ENCODE data around the gene RPL21.

RPL21 gene

DNA sequence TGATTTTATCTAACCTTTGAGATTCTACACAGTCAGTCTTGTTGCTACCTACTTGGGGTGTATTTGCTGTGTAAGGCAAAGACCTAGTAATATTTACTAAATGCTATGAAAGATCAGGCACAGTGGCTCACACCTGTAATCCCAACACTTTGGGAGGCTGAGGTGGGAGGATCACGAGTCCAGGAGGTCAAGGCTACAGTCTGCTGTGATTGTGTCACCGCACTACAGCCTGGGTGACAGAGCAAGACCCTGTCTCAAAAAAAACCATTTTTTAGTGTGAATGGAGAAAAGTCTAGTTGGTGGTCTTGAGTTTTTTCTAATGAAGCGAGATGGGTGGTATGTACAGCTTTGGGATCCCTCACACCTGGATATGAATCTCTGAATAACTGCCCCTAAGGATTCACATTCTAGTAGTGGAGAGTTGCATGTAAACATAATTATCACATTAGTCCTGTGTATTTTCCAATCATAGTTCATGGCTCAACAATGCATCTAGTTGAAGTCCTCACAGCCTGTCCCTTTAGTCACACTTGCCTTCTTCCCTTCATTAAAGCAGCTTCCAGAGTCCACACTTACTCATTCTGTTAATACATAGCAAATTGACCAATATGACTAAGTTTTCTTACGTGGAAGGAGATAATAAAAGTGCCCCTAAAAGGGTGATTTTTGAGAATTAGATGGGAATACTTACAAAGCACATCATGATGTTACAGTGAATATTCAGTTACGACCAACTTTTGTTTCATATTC is 7.5 kb downstream of the RPL21 start:
- DNase-seq (ENCODE audit: low read depth), result no peak

- no peak for DNase-seq (ENCODE audit: low read depth)
Observed at GRCh38 chr13:27259831-27260230, 8.5 kb downstream of the RPL21 start.

GRCh38 chr13:27261396-27261795 is 10.0 kb downstream of the RPL21 start:
- DNase-seq (ENCODE audit: low read depth), result no peak

DNA sequence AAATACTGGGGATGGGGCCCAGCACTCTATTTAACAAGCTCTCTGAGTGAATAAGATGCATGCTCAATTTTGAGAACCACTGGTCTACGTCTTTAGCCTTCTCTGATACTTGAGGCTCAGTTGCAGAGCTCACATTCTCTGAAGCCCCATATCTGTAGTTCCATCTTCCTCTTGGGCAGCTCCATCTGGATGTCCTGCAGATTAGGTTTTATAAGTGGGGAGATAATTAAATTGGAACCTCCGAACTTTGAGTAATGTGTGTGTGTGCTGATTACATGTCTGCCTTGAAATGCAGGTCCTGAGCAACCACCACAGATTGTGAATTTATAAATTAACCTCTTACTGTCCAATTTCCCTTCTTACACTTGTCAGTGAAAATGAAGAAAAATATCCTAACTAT is 12.1 kb downstream of the RPL21 start:
- no peak for DNase-seq (ENCODE audit: low read depth)

DNA sequence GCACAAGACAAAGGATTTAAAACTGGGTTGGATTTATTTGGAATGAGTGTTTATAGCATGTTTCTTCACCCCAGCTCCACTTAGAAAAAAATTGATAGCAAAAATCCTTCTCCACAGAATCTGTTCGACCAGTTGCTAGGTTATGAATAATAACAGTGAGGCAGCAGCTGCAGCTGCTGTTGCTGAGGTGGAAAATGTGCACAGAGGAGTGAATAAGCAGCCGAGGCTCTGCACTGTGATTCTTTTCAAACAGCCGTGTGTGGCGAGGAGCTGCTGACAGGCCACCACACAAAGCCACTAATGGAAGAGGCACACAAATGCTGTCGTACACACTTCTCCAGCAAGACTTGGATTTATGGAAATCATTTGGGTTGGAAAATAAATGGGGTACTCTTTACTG is 12.8 kb downstream of the RPL21 start:
- DNase-seq (ENCODE audit: low read depth), result no peak

- no peak for DNase-seq (ENCODE audit: low read depth)
Observed at GRCh38 chr13:27264648-27265047, 13.3 kb downstream of the RPL21 start.

- no peak for DNase-seq (ENCODE audit: low read depth)
Observed at GRCh38 chr13:27266917-27267316, 15.6 kb downstream of the RPL21 start.

- no peak for DNase-seq (ENCODE audit: low read depth)
Observed at GRCh38 chr13:27267596-27267995, 16.2 kb downstream of the RPL21 start.

DNA sequence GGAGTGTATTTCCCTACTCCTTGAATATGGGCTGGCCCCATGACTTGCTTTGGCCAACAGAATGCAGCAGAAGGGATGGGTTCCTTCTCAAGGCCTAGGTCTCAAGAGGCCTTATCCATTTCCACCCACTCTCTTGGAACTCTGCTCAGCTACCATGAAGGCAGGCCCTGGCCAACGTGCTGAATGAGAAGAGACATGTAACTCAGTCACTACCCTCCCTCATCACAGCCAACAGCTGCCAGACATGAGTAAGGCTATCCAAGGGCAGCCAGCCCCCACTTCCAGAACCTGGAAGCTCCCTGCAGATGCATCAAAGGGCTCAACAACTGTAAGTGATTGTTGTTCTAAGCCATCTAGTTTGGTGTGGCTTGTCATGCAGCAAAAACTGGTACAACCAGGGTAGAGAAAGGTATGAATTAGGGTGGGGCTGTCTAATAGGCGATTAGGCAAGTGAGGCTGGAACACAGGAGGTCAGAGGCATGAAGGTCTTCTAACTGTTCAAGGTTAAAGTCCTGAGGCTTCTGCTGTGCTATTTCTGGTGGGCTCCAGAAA is 17.8 kb downstream of the RPL21 start:
- no peak for DNase-seq (ENCODE audit: low read depth)

GRCh38 chr13:27270594-27271520 is 19.5 kb downstream of the RPL21 start, which contains the start of gene RASL11A:
Gene RASL11A (plus strand): TSS chr13:27270830. CDS start chr13:27270945, 115 bp downstream.
- DNase-seq (ENCODE audit: low read depth), result peak; percentile 63

DNA sequence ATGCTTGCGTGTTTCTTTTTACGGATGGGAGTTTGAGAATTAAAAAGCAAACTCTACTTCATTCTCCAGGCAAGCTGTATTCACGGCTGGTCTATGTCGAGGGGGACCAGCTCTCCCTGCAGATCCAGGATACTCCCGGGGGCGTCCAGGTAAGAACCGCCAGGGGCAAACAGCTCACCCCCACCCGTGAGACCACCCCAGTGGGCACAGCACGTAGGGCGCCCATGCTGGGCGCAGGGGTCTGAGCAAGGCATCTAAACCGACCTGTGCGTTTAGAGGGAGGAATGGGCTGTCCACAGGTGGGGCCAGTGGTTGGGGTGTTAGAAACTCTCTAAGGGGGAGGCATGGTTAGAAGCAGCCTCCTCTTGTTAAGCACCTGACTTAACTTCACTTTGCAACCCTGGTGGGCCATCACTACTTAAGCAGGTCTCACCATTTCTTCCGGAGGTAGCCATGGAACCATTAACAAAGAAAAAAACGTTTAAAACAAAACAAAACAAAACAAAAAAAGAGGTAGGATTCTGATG is 20.3 kb downstream of the RPL21 start:
- DNase-seq (ENCODE audit: low read depth), result no peak

GRCh38 chr13:27273658-27274425 is 22.5 kb downstream of the RPL21 start:
- no peak for DNase-seq (ENCODE audit: low read depth)

- DNase-seq (ENCODE audit: low read depth), result no peak
Observed at GRCh38 chr13:27274631-27275030, 23.3 kb downstream of the RPL21 start.

DNA sequence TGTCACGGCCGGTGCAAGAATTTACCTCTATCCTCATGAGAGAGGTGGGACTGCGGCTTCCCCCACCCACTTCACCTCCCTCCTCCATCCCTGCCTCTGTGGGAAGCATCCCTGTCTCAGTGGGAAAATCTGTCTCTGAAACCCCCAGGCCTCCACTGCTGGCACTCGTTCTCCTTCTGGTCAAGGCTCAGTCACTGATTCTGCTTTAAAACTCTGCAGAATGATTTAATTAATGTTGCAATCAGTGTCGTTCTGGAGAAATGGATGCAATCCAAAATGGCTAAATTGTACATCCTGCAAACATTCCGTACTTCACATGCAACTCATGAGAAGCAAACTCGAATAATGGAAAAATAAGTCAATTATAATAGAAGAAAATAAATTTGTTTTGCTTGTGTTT is 24.8 kb downstream of the RPL21 start:
- DNase-seq (ENCODE audit: low read depth), result no peak

- DNase-seq (ENCODE audit: low read depth), result no peak
Observed at GRCh38 chr13:27279506-27279905, 28.1 kb downstream of the RPL21 start.

- DNase-seq (ENCODE audit: low read depth), result no peak
Observed at GRCh38 chr13:27280009-27280656, 28.8 kb downstream of the RPL21 start.

DNA sequence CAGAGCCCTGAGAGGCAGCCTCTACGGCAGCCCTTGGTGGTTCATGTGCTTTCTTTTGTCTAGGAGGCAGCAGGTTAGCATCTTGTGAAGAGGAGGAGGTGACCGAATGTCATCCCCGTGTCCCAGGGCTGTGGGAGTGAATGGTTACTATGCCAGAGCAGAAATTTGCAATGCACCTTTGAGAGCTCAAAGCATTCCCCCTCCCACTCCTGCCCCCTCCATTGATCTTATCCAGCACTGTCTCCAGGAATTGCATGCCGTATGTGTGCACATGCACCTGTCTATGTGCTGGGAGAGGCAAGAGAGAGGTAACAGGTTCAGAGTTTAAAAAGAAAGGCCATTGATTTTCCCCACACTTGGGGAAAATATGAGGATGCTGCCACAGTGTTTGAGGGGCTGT is 29.5 kb downstream of the RPL21 start:
- no peak for DNase-seq (ENCODE audit: low read depth)

DNA sequence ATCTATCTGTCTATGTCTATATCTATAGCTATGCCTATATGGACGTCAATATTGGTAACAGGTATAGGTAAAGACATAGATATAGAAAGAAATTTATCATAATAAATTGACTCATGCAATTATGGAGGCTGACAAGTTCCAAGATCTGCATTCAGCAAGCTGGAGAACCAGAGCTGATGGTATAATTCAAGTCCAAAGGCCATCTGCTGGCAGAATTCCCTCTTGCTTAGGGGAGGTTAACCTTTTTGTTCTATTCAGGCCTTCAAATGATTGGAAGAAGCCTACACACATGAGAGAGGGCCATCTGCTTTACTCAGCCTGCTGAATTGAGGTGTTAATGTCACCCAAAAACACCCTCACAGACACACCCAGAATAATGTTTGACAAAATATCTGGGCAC is 30.1 kb downstream of the RPL21 start:
- no peak for DNase-seq (ENCODE audit: low read depth)

DNA sequence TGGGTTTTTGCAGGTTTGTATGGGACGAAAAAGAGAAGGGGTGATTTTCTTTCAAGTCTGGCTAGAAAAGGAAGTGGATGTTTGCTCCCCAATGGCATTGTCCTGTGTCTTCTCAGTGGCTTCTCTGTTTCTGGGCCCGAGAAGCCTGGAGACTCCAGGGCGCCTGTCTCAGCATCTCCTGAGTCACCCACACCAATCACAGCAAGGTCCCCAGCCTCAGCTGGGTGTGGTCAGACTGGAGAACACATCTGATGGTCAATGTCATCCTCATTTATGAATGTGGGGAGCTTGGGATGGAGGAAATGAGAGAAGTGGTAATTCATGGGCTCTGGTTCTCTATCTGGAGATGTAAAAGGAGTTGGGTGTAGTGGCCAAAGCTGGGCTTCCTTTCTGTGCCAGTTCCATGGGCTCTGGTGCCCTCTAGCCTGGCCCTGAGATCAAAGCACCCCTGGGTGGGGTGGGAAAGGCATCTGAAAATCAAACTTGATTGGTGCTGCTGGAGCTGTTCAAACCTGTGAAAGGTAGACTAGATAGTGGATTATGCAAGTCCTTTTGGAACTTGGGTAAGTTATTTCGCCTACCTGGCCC is 32.6 kb downstream of the RPL21 start:
- no peak for DNase-seq (ENCODE audit: low read depth)

GRCh38 chr13:27288392-27288791 is 37.0 kb downstream of the RPL21 start:
- no peak for DNase-seq (ENCODE audit: low read depth)
